H1 (cell line): ENCODE measurements around the gene DEPDC4. TPM values are rescaled to one million over a fixed set of nuclear protein-coding genes. Genes with fewer than 3 reads are reported as not detected.

Experiments
- CTCF ChIA-PET: fragments of 300-600 bp; sonication (Branson Sonifier 250); formaldehyde crosslinking; loops from one replicate; lab custom pipeline; 2021; ENCODE audit not compliant: partially characterized antibody; lab: Charles Lee
- POLR2A ChIA-PET: fragments of 300-600 bp; sonication (Branson Sonifier 250); formaldehyde crosslinking; loops from one replicate; lab custom pipeline; 2021; ENCODE audit warnings: inconsistent platforms; ENCODE audit not compliant: partially characterized antibody; lab: Charles Lee
- DNase-seq, 2 experiments: peaks; one replicate each; pipeline versions ENCODE4 v3.0.0 to v3.0.0-alpha.2; 2010 to 2022; ENCODE audit warnings: low spot score in 2 of 2, low read depth in 1 of 2, mixed read lengths in 1 of 2
- FAIRE-seq: peaks from 2 replicates; lab custom pipeline; 2011; peaks lifted over from hg19 to GRCh38; lab: Jason Lieb, UNC
- H2AFZ ChIP-seq: 2 replicates; pipeline ENCODE4 v1.8.1; 2012; ENCODE audit warnings: low read length, inconsistent platforms
- H2AK5ac ChIP-seq: 2 replicates; pipeline ENCODE4 v1.6.1; 2013; ENCODE audit warnings: low read depth, low read length
- H2BK120ac ChIP-seq: replicated peaks from 2 replicates; pipeline ENCODE3; 2013; ENCODE audit warnings: low read depth, low read length, inconsistent platforms
- H2BK12ac ChIP-seq: 2 replicates; pipeline ENCODE4 v1.6.1; 2013; ENCODE audit warnings: low read depth, low read length
- H2BK15ac ChIP-seq: 2 replicates; pipeline ENCODE4 v1.6.1; 2013; ENCODE audit warnings: low read length
- H2BK20ac ChIP-seq: 2 replicates; pipeline ENCODE4 v1.6.1; 2013; ENCODE audit warnings: low read length
- H2BK5ac ChIP-seq: 2 replicates; pipeline ENCODE4 v1.6.1; 2013; ENCODE audit warnings: low read depth, low read length
- H3K14ac ChIP-seq: 2 replicates; pipeline ENCODE4 v1.6.1; 2013; ENCODE audit warnings: inconsistent platforms; ENCODE audit not compliant: insufficient read length
- H3K18ac ChIP-seq: 2 replicates; pipeline ENCODE4 v1.6.1; 2013; ENCODE audit warnings: low read length; ENCODE audit errors: extremely low read depth
- H3K23ac ChIP-seq: 2 replicates; pipeline ENCODE4 v1.6.1; 2013; ENCODE audit warnings: inconsistent platforms; ENCODE audit not compliant: insufficient read length
- H3K23me2 ChIP-seq: 2 replicates; pipeline ENCODE4 v1.6.1; 2013; ENCODE audit warnings: low read depth, low read length
- H3K27ac ChIP-seq: 2 replicates; pipeline ENCODE4 v1.6.1; 2011; ENCODE audit warnings: low read depth, low read length, inconsistent platforms
- H3K27me3 ChIP-seq, 4 experiments: replicated peaks in 1 of 4; 1 replicate in 1 of 4; 2 replicates in 3 of 4; pipeline versions ENCODE4 v1.6.1 to v1.8.1; 2011 to 2013; ENCODE audit warnings: low read length in 3 of 4, mild to moderate bottlenecking in 3 of 4, inconsistent platforms in 2 of 4, mixed read lengths in 2 of 4, moderate library complexity in 1 of 4; ENCODE audit not compliant: control insufficient read depth in 3 of 4, insufficient read depth in 3 of 4; ENCODE audit errors: extremely low read depth in 1 of 4
- H3K36me3 ChIP-seq, 4 experiments: 2 replicates each; pipeline versions ENCODE4 v1.6.1 to v1.8.1; 2011 to 2013; ENCODE audit warnings: mild to moderate bottlenecking in 4 of 4, low read length in 3 of 4, moderate library complexity in 2 of 4, control low read depth in 1 of 4, inconsistent platforms in 1 of 4; ENCODE audit not compliant: insufficient read depth in 4 of 4, control insufficient read depth in 2 of 4
- H3K4ac ChIP-seq: replicated peaks from 2 replicates; pipeline ENCODE3; 2013; ENCODE audit warnings: low read length, low read depth, mixed read lengths, inconsistent platforms; ENCODE audit not compliant: insufficient read length
- H3K4me1 ChIP-seq, 4 experiments: replicated peaks in 1 of 4; 1 replicate in 1 of 4; 2 replicates in 3 of 4; pipeline versions ENCODE4 v1.6.1 to v1.8.1; 2011 to 2013; ENCODE audit warnings: low read length in 3 of 4, inconsistent platforms in 2 of 4, mixed read lengths in 1 of 4; ENCODE audit not compliant: insufficient read depth in 4 of 4, control insufficient read depth in 3 of 4
- H3K4me2 ChIP-seq, 2 experiments: 2 replicates each; pipeline versions ENCODE4 v1.6.1 to v1.8.1; 2011 to 2013; ENCODE audit warnings: low read depth in 2 of 2, low read length in 2 of 2, control low read depth in 1 of 2, inconsistent platforms in 1 of 2, mild to moderate bottlenecking in 1 of 2; ENCODE audit not compliant: insufficient read depth in 1 of 2
- H3K4me3 ChIP-seq, 4 experiments: fragments of 200-600, 300-600 bp in 1 of 4; sonication (generic), shearing (Covaris generic), sonication (Bioruptor Twin) in 1 of 4; 2 replicates each; pipeline versions ENCODE4 v1.5.1 to v1.8.1; 2011 to 2016; ENCODE audit warnings: low read length in 4 of 4, low read depth in 3 of 4, control low read depth in 2 of 4, inconsistent platforms in 2 of 4, mild to moderate bottlenecking in 2 of 4, mixed read lengths in 1 of 4, moderate library complexity in 1 of 4; ENCODE audit not compliant: insufficient read depth in 2 of 4; ENCODE audit errors: extremely low read depth in 1 of 4
- H3K56ac ChIP-seq: replicated peaks from 2 replicates; pipeline ENCODE3; 2013; ENCODE audit warnings: low read depth, mild to moderate bottlenecking, mixed read lengths, low read length, inconsistent platforms; ENCODE audit not compliant: insufficient read length
- H3K79me1 ChIP-seq: 2 replicates; pipeline ENCODE4 v1.6.1; 2013; ENCODE audit warnings: low read depth, low read length, control low read depth
- H3K79me2 ChIP-seq, 2 experiments: 2 replicates each; pipeline versions ENCODE4 v1.6.1 to v1.8.1; 2012 to 2013; ENCODE audit warnings: low read length in 2 of 2, mild to moderate bottlenecking in 2 of 2, inconsistent platforms in 1 of 2; ENCODE audit not compliant: insufficient read depth in 2 of 2, control insufficient read depth in 1 of 2
- H3K9ac ChIP-seq, 4 experiments: replicated peaks in 1 of 4; 1 replicate in 1 of 4; 2 replicates in 3 of 4; pipeline versions ENCODE4 v1.6.1 to v1.8.1; 2011 to 2013; ENCODE audit warnings: low read depth in 3 of 4, low read length in 3 of 4, control low read depth in 2 of 4, mild to moderate bottlenecking in 2 of 4, moderate library complexity in 2 of 4, inconsistent platforms in 1 of 4; ENCODE audit errors: extremely low read depth in 1 of 4
- H3K9me3 ChIP-seq, 2 experiments: 2 replicates each; pipeline versions ENCODE4 v1.6.1 to v1.8.1; 2012 to 2013; ENCODE audit warnings: mild to moderate bottlenecking in 2 of 2, moderate library complexity in 2 of 2, control low read depth in 1 of 2, inconsistent platforms in 1 of 2, low read depth in 1 of 2, low read length in 1 of 2, mixed read lengths in 1 of 2; ENCODE audit not compliant: insufficient read depth in 2 of 2
- H4K20me1 ChIP-seq, 2 experiments: replicated peaks in 1 of 2; 2 replicates each; pipeline versions ENCODE3 to v1.8.1; 2011 to 2013; ENCODE audit warnings: inconsistent platforms in 2 of 2, low read length in 2 of 2, mild to moderate bottlenecking in 1 of 2; ENCODE audit not compliant: insufficient read depth in 2 of 2, control insufficient read depth in 1 of 2
- H4K5ac ChIP-seq: 2 replicates; pipeline ENCODE4 v1.6.1; 2013; ENCODE audit warnings: low read length, low read depth, mixed read lengths, inconsistent platforms; ENCODE audit not compliant: insufficient read length
- H4K8ac ChIP-seq: 2 replicates; pipeline ENCODE4 v1.8.0; 2013; ENCODE audit warnings: mild to moderate bottlenecking, moderate library complexity, low read length, inconsistent platforms; ENCODE audit not compliant: insufficient read depth; ENCODE audit errors: extremely low read depth
- H4K91ac ChIP-seq: replicated peaks from 2 replicates; pipeline ENCODE3; 2013; ENCODE audit warnings: low read length, mixed read lengths, inconsistent platforms; ENCODE audit not compliant: insufficient read length
- BRCA1 ChIP-seq: IDR thresholded peaks from 2 replicates; pipeline ENCODE4 v1.6.1; 2012; ENCODE audit warnings: low read depth, low read length, improper control_type of control experiment
- CREB1 ChIP-seq: IDR thresholded peaks from 2 replicates; pipeline ENCODE4 v1.6.1; 2012; ENCODE audit warnings: inconsistent platforms
- HDAC6 ChIP-seq: IDR thresholded peaks from one replicate; pipeline ENCODE4 v1.7.1; 2012; ENCODE audit warnings: low read depth, mild to moderate bottlenecking, inconsistent platforms, low read length, moderate library complexity
- KDM5A ChIP-seq: fragments of 200-600 bp; IDR thresholded peaks from 2 replicates; pipeline ENCODE4 v1.7.1; 2012; ENCODE audit warnings: mild to moderate bottlenecking, low read length, inconsistent platforms, mixed read lengths
- MAFK ChIP-seq: IDR thresholded peaks from 2 replicates; pipeline ENCODE4 v1.6.1; 2012; ENCODE audit warnings: low read depth, mild to moderate bottlenecking, improper control_type of control experiment, low read length
- POLR2A ChIP-seq, 2 experiments: IDR thresholded peaks; 1 replicate in 1 of 2; 2 replicates in 1 of 2; pipeline ENCODE4 v1.6.1; 2011; ENCODE audit warnings: low read depth in 2 of 2, low read length in 2 of 2, mild to moderate bottlenecking in 2 of 2; ENCODE audit errors: control extremely low read depth in 1 of 2
- POU5F1 ChIP-seq: IDR thresholded peaks from 2 replicates; pipeline ENCODE4 v1.6.1; 2011; ENCODE audit warnings: low read depth, mild to moderate bottlenecking, low read length, moderate library complexity
- SP2 ChIP-seq: IDR thresholded peaks from 2 replicates; pipeline ENCODE4 v1.6.1; 2012; ENCODE audit warnings: mild to moderate bottlenecking, low read length, inconsistent platforms
- TAF1 ChIP-seq: IDR thresholded peaks from 2 replicates; pipeline ENCODE4 v1.6.1; 2011; ENCODE audit warnings: mild to moderate bottlenecking, low read depth, low read length
- WGBS, 2 experiments: shearing (Covaris generic) in 1 of 2; methylation state at CpG; one replicate each; pipeline versions ENCODE4 v1.1.6 to v1.1.7; 2013 to 2015; ENCODE audit warnings: low lambda C conversion rate in 2 of 2, mixed read lengths in 2 of 2, inconsistent platforms in 1 of 2, low coverage in 1 of 2, missing lambda C conversion rate in 1 of 2; ENCODE audit not compliant: insufficient replicate concordance in 2 of 2, insufficient coverage in 1 of 2, insufficient read length in 1 of 2; ENCODE audit errors: extremely low coverage in 1 of 2, missing lambda C conversion rate in 1 of 2; 5-methylcytosine and 5-hydroxymethylcytosine counted together
- long read RNA-seq, 2 experiments: library from RNA in 1 of 2; library from capped mRNA in 1 of 2; stranded (forward); transcript quantifications; one replicate each; pipeline ENCODE4 v2.0.0, GENCODE V29; 2021; ENCODE audit warnings: inconsistent platforms in 1 of 2
- polyA minus RNA-seq, 3 experiments: library from RNA; depleted of rRNA, polyadenylated mRNA; stranded (reverse); fragments of >200 nt; gene quantifications; 1 replicate in 2 of 3; 2 replicates in 1 of 3; pipeline ENCODE4 v1.2.3, GENCODE V29; 2011
- polyA plus RNA-seq, 7 experiments: library from polyadenylated mRNA; depleted of rRNA in 3 of 7; stranded (reverse) in 5 of 7; unstranded in 2 of 7; fragments of >200 nt in 5 of 7; fragments of 200-250 nt in 2 of 7; gene quantifications; 1 replicate in 5 of 7; 2 replicates in 1 of 7; 4 replicates in 1 of 7; pipeline versions ENCODE4 v1.2.1 to v1.2.3, GENCODE V29; 2011 to 2013; ENCODE audit warnings: missing spikeins in 2 of 7, mixed read lengths in 2 of 7
- total RNA-seq: library from RNA; stranded (reverse); fragmentation: NEBNext Ultra II Directional; extraction: Animal tissue kit (Norgen Biotek cat#: 25700); gene quantifications from 2 replicates; pipeline ENCODE4 v1.2.1, GENCODE V29; 2021

Gene DEPDC4
- total RNA-seq: 3.8 and 4.8 TPM in 2 replicates
- 0.71 and 0.80 TPM in 2 replicates for polyA plus RNA-seq (2011; rRNA removed)
- 3.3 TPM for polyA plus RNA-seq (2011; cell fraction: cytosol; rRNA removed)
- 1.2 TPM for polyA plus RNA-seq (2011; cell fraction: nucleus; rRNA removed)
- polyA plus RNA-seq (2012, experiment 1 of 2): 2.4 to 5.7 TPM (median 2.8 TPM) in 4 replicates
- 0.59 TPM for polyA plus RNA-seq (2012, experiment 2 of 2)
- 5.8 TPM for polyA plus RNA-seq (2013, experiment 1 of 2)
- polyA plus RNA-seq (2013, experiment 2 of 2): 3.6 TPM
- polyA minus RNA-seq (2011; rRNA and poly(A)+ RNA removed): 1.4 and 2.0 TPM in 2 replicates
- polyA minus RNA-seq (2011; cell fraction: cytosol; rRNA and poly(A)+ RNA removed): not detected
- polyA minus RNA-seq (2011; cell fraction: nucleus; rRNA and poly(A)+ RNA removed): 6.0 TPM
- long read RNA-seq, experiment 1, partial matches to known transcripts: 1 of 2 reads
- long read RNA-seq, experiment 1, other reads (novel, unspliced or antisense): 1 of 2 reads
- long read RNA-seq, experiment 2, partial matches to known transcripts: 0 of 6 reads
- long read RNA-seq, experiment 2, other reads (novel, unspliced or antisense): 1 of 6 reads

DNA sequence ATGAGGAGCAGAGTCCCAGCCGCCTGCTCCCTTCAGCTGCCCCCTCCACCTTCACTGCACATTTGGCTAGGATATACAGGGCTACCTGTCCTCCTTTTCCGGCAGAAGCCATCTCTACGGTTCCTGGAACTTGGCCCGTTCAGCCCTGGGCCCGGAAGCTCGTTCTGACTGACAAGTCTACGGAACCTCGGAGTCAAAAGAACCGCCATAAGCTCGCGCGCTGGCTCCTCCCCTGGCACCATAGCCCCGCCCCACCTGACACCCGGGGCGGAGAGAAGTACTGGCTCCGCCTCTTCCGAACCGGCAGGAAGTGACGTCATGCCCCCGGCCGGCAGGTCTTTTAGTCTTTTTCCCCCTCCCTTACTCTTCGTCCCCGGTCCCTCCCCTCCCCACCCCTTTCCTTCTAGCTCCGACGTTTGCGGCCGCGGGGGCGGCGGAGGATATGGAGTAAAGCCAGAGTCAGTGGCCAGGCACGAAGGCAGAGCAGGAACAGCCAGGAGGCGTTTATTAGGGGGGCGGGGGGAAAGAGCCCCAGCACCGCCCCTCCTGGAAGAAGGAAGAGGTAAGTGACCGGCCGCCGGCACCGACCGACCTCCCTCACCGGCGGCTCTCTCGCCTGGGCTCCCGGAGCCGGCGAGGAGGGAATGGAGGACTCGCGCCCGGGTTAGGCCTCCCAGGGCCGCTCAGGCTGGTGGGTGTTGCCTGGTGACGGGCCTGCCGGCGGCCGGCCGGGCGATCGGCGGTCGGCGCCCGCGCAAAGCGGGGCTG lies at the start of gene DEPDC4, which contains the start of gene SCYL2:
DEPDC4 (minus strand) TSS at position 245 of the 768 bp plus-strand sequence; CDS start at position 242, 3 bp downstream.
SCYL2 (plus strand) TSS at position 343 of the 768 bp plus-strand sequence. CDS start 15,794 bp downstream, outside the sequence.
- Histone ChIP-seq H2BK120ac (no peak within 1 kb of the TSS), H3K9me3 (no peaks in the 10 kb centered on the region), H2BK15ac (0 out of 2 replicates have a peak within 1 kb of the TSS, but pooled peaks have one; percentile 94), H4K20me1 (peaks cover 0 to 7% of the 10 kb centered on the region in 2 experiments), H3K79me2 (peaks cover 0 to 44% of the 10 kb centered on the region in 2 experiments; a peak in 3 of 4 replicates), H3K18ac (peak within 1 kb of the TSS; percentile 99), H3K23me2 (0 out of 2 replicates have a peak, but pooled peaks cover 4% of the 10 kb centered on the region), H2AFZ (peak within 1 kb of the TSS; percentile 99), H3K79me1 (no peaks in the 10 kb centered on the region), H3K27me3 (no peaks in the 10 kb centered on the region), H2BK12ac (no peak within 1 kb of the TSS; the same call in 1 of the 2 replicates), H3K56ac (peak within 1 kb of the TSS; percentile 52), H3K23ac (no peak within 1 kb of the TSS), H2BK20ac (no peak within 1 kb of the TSS), H3K14ac (no peak within 1 kb of the TSS), H3K4me2 (peak within 1 kb of the TSS; percentile 79 to 84), H4K91ac (no peak within 1 kb of the TSS), H3K36me3 (no peaks in the 10 kb centered on the region), H4K5ac (peak within 1 kb of the TSS; percentile 99), H3K4me1 (peaks cover 0 to 9% (median 3%) of the 10 kb centered on the region in 4 experiments; a peak in 3 of 7 replicates), H4K8ac (peak within 1 kb of the TSS; percentile 94), H2AK5ac (no peak within 1 kb of the TSS), H3K4me3 (peak within 1 kb of the TSS; percentile 77 to 94 (median 84)), H3K27ac (peak within 1 kb of the TSS; percentile 74), H3K9ac (peak within 1 kb of the TSS; percentile 65 to 86 (median 74)), H3K4ac (no peak within 1 kb of the TSS), H2BK5ac (peak within 1 kb of the TSS; percentile 95)
- no peak for FAIRE-seq
- 1% methylated on average over 37 of the region's 62 CpGs; no CpG with 5 or more reads in 1 of the 2 experiments for WGBS, 2 experiments
- ChIA-PET POLR2A (interaction anchor here (0.5 to 1.9 kb wide), 10 partner anchors 12 to 911 kb away, joined by 3 to 11 read pairs (median 3); no protein-coding TSS in a partner anchor), CTCF (interaction anchor here (0.8 to 1.6 kb wide), 3 partner anchors 12 to 288 kb away, joined by 3 to 6 read pairs (median 3); no protein-coding TSS in a partner anchor)
- DNase-seq: peak; percentile 89 to 99
- TF ChIP-seq SP2 (no peak), MAFK (no peak), KDM5A (no peak), POU5F1 (no peak), BRCA1 (no peak), TAF1 (no peak; the same call in 1 of the 2 replicates), HDAC6 (no peak), CREB1 (peak; percentile 82), POLR2A (IDR thresholded peaks at IDR 0.05; ENCODE audit: control extremely low read depth in 1 of 2, low read depth in 2 of 2, low read length in 2 of 2) (peak in 1 of 2 experiments; percentile 21; a peak in 2 of 3 replicates)
